Spinal cord (tissue), 10 donors: ENCODE measurements around the gene ELL. TPM values are rescaled to one million over a fixed set of nuclear protein-coding genes. Genes with fewer than 3 reads are reported as not detected.

Experiments used
- DNase-seq, 6 donors: peaks; one replicate each; pipeline versions ENCODE4 v3.0.0 to v3.0.0-alpha.2; 2013 to 2015; ENCODE audit warnings: low spot score in 6 of 6, low read depth in 4 of 6
- H3K27ac ChIP-seq: one replicate; pipeline ENCODE4 v1.5.1; 2013; ENCODE audit warnings: low read depth, low read length, control low read depth
- H3K27me3 ChIP-seq: one replicate; pipeline ENCODE4 v1.6.1; 2013; ENCODE audit warnings: low read length; ENCODE audit not compliant: control insufficient read depth, insufficient read depth
- H3K36me3 ChIP-seq: one replicate; pipeline ENCODE4 v1.6.1; 2013; ENCODE audit warnings: low read length; ENCODE audit not compliant: control insufficient read depth, insufficient read depth
- H3K4me1 ChIP-seq: one replicate; pipeline ENCODE4 v1.6.1; 2013; ENCODE audit warnings: low read length; ENCODE audit not compliant: control insufficient read depth, insufficient read depth
- H3K4me3 ChIP-seq: one replicate; pipeline ENCODE4 v1.5.1; 2013; ENCODE audit warnings: low read depth, low read length, control low read depth
- H3K9me3 ChIP-seq: one replicate; pipeline ENCODE4 v1.6.1; 2013; ENCODE audit warnings: low read length; ENCODE audit not compliant: control insufficient read depth, insufficient read depth
- WGBS: methylation state at CpG from one replicate; pipeline ENCODE4 v1.1.5; 2013; ENCODE audit warnings: missing lambda C conversion rate; ENCODE audit not compliant: insufficient coverage; 5-methylcytosine and 5-hydroxymethylcytosine counted together
- polyA plus RNA-seq, 2 donors: library from polyadenylated mRNA; unstranded; fragments of 120-200 nt; gene quantifications; one replicate each; pipeline ENCODE4 v1.2.1, GENCODE V29; 2013; ENCODE audit not compliant: insufficient read length in 2 of 2
- total RNA-seq, 2 donors: library from RNA; depleted of rRNA in 1 of 2; stranded (reverse); fragments of 120-200 nt in 1 of 2; fragments of >200 nt in 1 of 2; gene quantifications; one replicate each; pipeline versions ENCODE4 v1.2.3 to v1.2.4, GENCODE V29; 2013 to 2014
- donor health status: healthy.

The ELL gene
- total and polyA plus RNA-seq, 4 donors, result 7.4 to 11.6 (median 8.9) TPM

DNA sequence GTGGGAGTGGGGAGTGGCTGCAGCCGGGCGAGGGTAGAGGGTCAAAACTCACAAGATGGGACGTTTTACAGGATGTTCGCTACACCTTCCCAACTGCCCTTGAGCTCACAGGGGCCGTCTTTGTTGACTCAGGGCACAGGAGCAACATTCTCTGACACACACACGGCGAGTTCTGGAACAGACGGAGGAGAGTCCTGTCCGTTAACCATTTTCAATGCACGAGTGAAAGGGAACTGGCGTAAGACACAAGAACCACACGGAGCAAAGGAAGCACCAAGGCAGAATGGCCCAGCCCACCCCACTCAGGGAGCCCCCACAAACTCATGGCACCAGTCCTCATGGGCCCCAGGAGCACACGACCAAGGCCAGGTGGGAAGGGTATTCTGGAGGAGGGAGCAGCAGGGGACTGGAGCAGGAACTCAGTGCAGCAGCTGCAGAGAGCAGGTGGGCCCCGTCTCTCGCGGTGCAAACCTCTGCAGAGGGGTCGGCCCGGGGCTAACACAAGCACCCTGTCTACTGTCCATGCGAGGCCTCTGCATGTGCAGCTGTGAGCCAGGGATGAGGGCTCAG, 46.0 kb downstream of the ELL start:
- Histone ChIP-seq H3K27ac (no peak overlapping the region), H3K9me3 (no peaks in the 10 kb centered on the region), H3K4me3 (no peak overlapping the region), H3K4me1 (peaks cover 44% of the 10 kb centered on the region), H3K27me3 (no peaks in the 10 kb centered on the region), H3K36me3 (peaks cover 28% of the 10 kb centered on the region)
- 57% methylated on average over 16 of the region's 19 CpGs for WGBS
- DNase-seq, result no peak

GRCh38 chr19:18475004-18475453, 46.8 kb downstream of the ELL start:
- Histone ChIP-seq H3K4me1 (peaks cover 43% of the 10 kb centered on the region), H3K9me3 (no peaks in the 10 kb centered on the region), H3K27me3 (no peaks in the 10 kb centered on the region), H3K4me3 (no peak overlapping the region), H3K27ac (no peak overlapping the region), H3K36me3 (peaks cover 35% of the 10 kb centered on the region)
- no peak for DNase-seq
- 77% methylated on average over 4 of the region's 5 CpGs for WGBS

GRCh38 chr19:18474366-18474887, 47.4 kb downstream of the ELL start:
- 92% methylated on average over 13 of the region's 13 CpGs for WGBS
- no peak overlapping the region for H3K27ac ChIP-seq

DNA sequence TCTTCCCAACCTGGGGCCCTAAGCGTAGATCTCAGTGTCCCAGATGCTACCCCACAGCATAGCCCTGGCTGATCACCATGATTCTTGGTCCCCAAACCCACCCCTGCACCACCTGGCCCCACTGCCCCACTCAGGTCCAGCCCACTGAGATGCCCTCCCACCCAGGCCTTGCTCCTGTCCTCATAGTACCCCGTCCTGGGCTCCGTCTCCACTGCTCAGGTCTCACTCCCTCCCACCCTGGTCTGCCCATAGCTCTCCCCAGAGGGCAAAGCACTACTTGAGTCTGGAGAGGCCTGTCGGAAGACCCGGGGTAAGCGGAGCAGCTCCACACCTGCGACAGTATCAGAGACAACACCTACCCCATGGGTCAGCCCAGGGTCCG, 48.2 kb downstream of the ELL start:
- Histone ChIP-seq H3K4me3 (no peak overlapping the region), H3K9me3 (no peaks in the 10 kb centered on the region), H3K27ac (no peak overlapping the region), H3K4me1 (peaks cover 39% of the 10 kb centered on the region), H3K27me3 (no peaks in the 10 kb centered on the region), H3K36me3 (peaks cover 48% of the 10 kb centered on the region)
- DNase-seq, result no peak
- 95% methylated on average over 8 of the region's 8 CpGs for WGBS

More at GRCh38 chr19:18474366-18474887, 47.4 kb downstream of the ELL start:
- H3K36me3 ChIP-seq, result peaks cover 41% of the 10 kb centered on the region
- H3K4me1 ChIP-seq, result peaks cover 43% of the 10 kb centered on the region
- no peak overlapping the region for H3K4me3 ChIP-seq
- no peak for DNase-seq
- no peaks in the 10 kb centered on the region for H3K9me3 ChIP-seq
- H3K27me3 ChIP-seq, result no peaks in the 10 kb centered on the region

- peaks cover 46% of the 10 kb centered on the region for H3K36me3 ChIP-seq
- DNase-seq, result no peak
- H3K4me3 ChIP-seq, result no peak overlapping the region
- no peak overlapping the region for H3K27ac ChIP-seq
- 87% methylated on average over 8 of the region's 8 CpGs for WGBS
- H3K9me3 ChIP-seq, result no peaks in the 10 kb centered on the region
- no peaks in the 10 kb centered on the region for H3K27me3 ChIP-seq
- H3K4me1 ChIP-seq, result peaks cover 33% of the 10 kb centered on the region
Observed at GRCh38 chr19:18473003-18473705, 48.7 kb downstream of the ELL start.

DNA sequence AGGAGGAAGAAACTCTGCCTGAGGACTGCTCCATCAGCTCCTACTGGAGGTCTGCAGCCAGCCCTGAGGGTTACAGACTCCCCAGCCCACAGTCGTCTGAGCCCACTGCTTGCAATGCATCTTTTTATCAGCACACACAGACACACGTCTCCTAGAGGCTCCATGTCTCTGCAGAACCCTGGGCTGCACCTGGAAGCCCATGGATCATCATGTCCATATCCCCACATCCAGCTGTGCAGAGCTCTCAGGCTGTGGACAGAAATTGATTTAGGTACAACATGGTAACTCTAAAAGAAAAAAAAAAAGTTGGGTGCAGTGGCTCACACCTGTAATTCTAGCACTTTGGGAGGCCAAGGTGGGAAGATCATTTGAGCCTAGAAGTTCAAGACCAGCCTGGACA, 51.1 kb downstream of the ELL start:
- Histone ChIP-seq H3K4me1 (peaks cover 33% of the 10 kb centered on the region), H3K36me3 (peaks cover 59% of the 10 kb centered on the region), H3K9me3 (no peaks in the 10 kb centered on the region), H3K4me3 (no peak overlapping the region), H3K27me3 (no peaks in the 10 kb centered on the region), H3K27ac (no peak overlapping the region)
- 52% methylated on average over 2 of the region's 2 CpGs for WGBS
- no peak for DNase-seq

DNA sequence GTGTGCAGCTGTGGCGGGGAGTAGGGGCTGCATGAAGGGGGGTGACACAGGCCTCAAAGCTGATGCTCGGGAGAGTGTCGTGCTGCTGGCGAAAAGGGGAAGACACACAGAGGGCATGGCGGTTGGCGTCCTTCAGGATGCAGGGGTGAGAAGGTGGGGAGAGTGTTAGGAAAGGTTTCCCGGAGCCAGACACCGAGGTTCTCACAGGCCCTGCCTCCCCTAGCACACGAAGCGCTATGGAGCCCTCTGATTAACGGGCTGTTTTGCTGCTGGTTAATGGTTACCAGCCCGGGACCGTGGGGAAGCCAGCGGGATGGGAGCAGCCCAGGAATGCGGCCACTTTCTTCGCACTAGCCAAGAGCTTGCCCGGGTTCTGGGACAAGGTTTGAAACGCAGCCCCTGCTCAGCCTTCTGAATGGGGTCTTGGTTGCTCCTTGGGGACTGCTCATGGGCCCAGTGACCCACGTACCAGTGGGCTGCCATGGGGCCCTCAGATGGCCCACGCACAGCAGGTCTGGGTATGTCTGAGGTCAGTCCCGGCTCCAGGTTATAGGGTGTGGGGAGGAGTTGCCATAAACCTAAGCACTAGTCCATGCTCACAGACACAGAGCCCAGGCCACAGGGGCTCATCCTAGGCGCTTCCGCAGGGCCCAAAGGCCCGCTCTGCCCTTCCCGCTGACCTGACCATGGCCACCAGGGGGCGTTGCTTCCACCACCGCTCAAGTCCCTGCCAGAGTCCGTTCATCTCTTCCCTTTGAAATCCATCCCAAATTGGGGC, 52.6 kb downstream of the ELL start:
- Histone ChIP-seq H3K27ac (no peak overlapping the region), H3K4me1 (peaks cover 42% of the 10 kb centered on the region), H3K27me3 (no peaks in the 10 kb centered on the region), H3K9me3 (no peaks in the 10 kb centered on the region), H3K4me3 (no peak overlapping the region), H3K36me3 (peaks cover 70% of the 10 kb centered on the region)
- 62% methylated on average over 26 of the region's 28 CpGs for WGBS
- peak in 2 of 6 donors; percentile 62 to 75 for DNase-seq

DNA sequence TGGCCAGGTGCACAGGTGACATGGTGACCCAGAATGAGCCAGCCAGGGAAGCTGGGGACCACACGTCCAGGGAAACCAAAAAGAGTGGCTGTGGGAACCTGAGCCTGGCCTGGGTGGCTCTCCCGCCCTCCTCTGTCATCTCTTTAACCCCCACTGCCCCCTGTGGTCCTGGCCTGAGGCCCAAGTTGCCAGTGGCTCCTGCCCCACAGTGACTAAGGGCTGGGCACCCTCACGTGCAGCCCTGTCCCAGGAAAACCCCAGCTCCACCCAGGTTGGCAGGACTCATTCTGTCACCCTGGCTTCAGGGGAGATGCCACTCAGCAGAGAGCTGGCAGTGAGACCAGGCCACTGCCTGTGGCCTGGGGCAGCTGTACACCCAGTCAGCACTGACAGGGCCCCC, 53.4 kb downstream of the ELL start:
- no peak for DNase-seq
- peaks cover 34% of the 10 kb centered on the region for H3K4me1 ChIP-seq
- H3K27me3 ChIP-seq, result no peaks in the 10 kb centered on the region
- H3K4me3 ChIP-seq, result no peak overlapping the region
- H3K9me3 ChIP-seq, result no peaks in the 10 kb centered on the region
- peaks cover 73% of the 10 kb centered on the region for H3K36me3 ChIP-seq
- 83% methylated on average over 3 of the region's 3 CpGs for WGBS
- no peak overlapping the region for H3K27ac ChIP-seq

DNA sequence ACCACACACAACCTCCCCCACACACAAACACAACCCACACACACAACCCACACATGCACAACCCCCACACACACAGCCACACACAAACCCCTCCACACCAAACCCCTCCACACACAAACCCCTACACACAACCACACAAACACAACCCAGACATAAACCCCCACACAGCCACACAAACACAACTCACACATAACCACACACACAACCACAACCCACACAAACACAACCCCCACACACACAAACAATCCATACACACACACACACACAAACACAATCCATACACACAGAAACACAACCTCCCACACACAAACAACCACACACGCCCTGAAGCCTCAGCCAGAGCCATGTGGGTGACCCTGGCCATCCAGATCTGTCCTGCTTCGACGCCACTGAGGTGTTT, 53.9 kb downstream of the ELL start:
- H3K27me3 ChIP-seq, result no peaks in the 10 kb centered on the region
- no peak overlapping the region for H3K4me3 ChIP-seq
- H3K36me3 ChIP-seq, result peaks cover 74% of the 10 kb centered on the region
- WGBS, result 88% methylated on average over 3 of the region's 3 CpGs
- no peaks in the 10 kb centered on the region for H3K9me3 ChIP-seq
- no peak overlapping the region for H3K27ac ChIP-seq
- peaks cover 30% of the 10 kb centered on the region for H3K4me1 ChIP-seq
- no peak for DNase-seq
